Ishikawa (cell line): Measurements from ENCODE around the gene DENND5B.

Experiments
- CEBPB ChIP-seq: IDR thresholded peaks from 2 replicates; pipeline ENCODE4 v1.6.1; 2012
- EP300 ChIP-seq: IDR thresholded peaks from 2 replicates; pipeline ENCODE4 v1.6.1; 2012; ENCODE audit warnings: borderline replicate concordance
- MAX ChIP-seq: IDR thresholded peaks from 2 replicates; pipeline ENCODE4 v1.6.1; 2012
- RAD21 ChIP-seq: IDR thresholded peaks from 2 replicates; pipeline ENCODE4 v1.6.1; 2012; ENCODE audit warnings: low read depth
- REST ChIP-seq: IDR thresholded peaks from 2 replicates; pipeline ENCODE4 v1.6.1; 2012; ENCODE audit warnings: low read depth, mild to moderate bottlenecking
- TAF1 ChIP-seq: IDR thresholded peaks from 2 replicates; pipeline ENCODE4 v1.6.1; 2012; ENCODE audit warnings: low read depth, mild to moderate bottlenecking
- USF1 ChIP-seq: IDR thresholded peaks from 2 replicates; pipeline ENCODE4 v1.6.1; 2012
- YY1 ChIP-seq: IDR thresholded peaks from 2 replicates; pipeline ENCODE4 v1.6.1; 2012; ENCODE audit warnings: low read depth

GRCh38 chr12:31494455-31494854, 96.5 kb downstream of the DENND5B start:
- no peak for TF ChIP-seq EP300
- TF ChIP-seq USF1, result no peak
- TF ChIP-seq TAF1, result no peak
- no peak for TF ChIP-seq YY1
- TF ChIP-seq CEBPB, result no peak
- TF ChIP-seq REST, result no peak
- TF ChIP-seq MAX, result no peak
- no peak for TF ChIP-seq RAD21
